Uterus (tissue), 2 donors: ENCODE data around the gene UFD1.

Experiments
- POLR2A ChIP-seq, 2 donors: fragments of 450-650 bp; IDR thresholded peaks; one replicate each; pipeline ENCODE4 v1.6.1; 2016; ENCODE audit warnings: antibody characterized with exemption in 2 of 2, mild to moderate bottlenecking in 1 of 2, moderate library complexity in 1 of 2
- TF ChIP-seq, protein P1 (sequence below), 4 experiments: fragments of 200-600 bp in 2 of 4; fragments of 450-650 bp in 2 of 4; sonication (generic) in 2 of 4; IDR thresholded peaks; one replicate each; pipeline ENCODE4 v1.5.1; 2016 to 2019; ENCODE audit warnings: antibody characterized with exemption in 4 of 4, mild to moderate bottlenecking in 2 of 4, moderate library complexity in 1 of 4

DNA sequence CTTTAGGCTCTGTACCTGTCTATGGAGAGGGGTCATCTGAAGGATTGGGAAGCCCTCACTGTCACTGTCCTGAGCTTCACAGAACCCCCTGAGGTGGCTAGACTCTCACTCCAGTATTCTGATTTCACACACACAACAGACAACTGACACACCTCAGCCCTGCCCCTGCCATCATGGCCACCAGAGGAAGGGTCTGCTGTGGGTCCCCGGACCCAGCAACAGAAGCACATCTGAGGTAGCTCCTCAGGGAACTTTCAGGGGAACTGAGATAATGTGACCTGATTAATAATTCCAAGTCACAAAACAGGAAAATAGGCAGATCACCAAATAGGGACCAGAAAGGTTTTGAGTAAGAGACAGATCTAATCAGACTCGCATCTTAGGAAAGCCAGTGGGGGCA, 24.0 kb downstream of the UFD1 start:
- TF ChIP-seq, protein P1, sequence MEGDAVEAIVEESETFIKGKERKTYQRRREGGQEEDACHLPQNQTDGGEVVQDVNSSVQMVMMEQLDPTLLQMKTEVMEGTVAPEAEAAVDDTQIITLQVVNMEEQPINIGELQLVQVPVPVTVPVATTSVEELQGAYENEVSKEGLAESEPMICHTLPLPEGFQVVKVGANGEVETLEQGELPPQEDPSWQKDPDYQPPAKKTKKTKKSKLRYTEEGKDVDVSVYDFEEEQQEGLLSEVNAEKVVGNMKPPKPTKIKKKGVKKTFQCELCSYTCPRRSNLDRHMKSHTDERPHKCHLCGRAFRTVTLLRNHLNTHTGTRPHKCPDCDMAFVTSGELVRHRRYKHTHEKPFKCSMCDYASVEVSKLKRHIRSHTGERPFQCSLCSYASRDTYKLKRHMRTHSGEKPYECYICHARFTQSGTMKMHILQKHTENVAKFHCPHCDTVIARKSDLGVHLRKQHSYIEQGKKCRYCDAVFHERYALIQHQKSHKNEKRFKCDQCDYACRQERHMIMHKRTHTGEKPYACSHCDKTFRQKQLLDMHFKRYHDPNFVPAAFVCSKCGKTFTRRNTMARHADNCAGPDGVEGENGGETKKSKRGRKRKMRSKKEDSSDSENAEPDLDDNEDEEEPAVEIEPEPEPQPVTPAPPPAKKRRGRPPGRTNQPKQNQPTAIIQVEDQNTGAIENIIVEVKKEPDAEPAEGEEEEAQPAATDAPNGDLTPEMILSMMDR (IDR thresholded peaks at IDR 0.05): no peak
- TF ChIP-seq POLR2A (IDR thresholded peaks at IDR 0.05): no peak
